ENCODE data around the gene TSC22D1.

- TF ChIP-seq CTCF (IDR thresholded peaks at IDR 0.05; ENCODE audit: low read length) (no peak), EZH2phosphoT487 (IDR thresholded peaks at IDR 0.05; ENCODE audit: low read length) (no peak), EZH2 (optimal IDR thresholded peaks at IDR 0.05; ENCODE audit: low read depth, low read length) (no peak)
Measured at GRCh38 chr13:44471686-44472085, 104.4 kb downstream of the TSC22D1 start.

All from MM.1S (cell line).